Measurements from ENCODE around the gene MAST1.
A peak's percentile ranks its signal among the peaks of the same experiment; 100 is the strongest.

MAST1 gene

GRCh38 chr19:12918253-12918652, 79.9 kb downstream of the MAST1 start (continued):
- TF ChIP-seq ZNF26 (tag by site-specific recombination; IDR thresholded peaks at IDR 0.05) = no peak
- TF ChIP-seq ZXDB (tag by site-specific recombination; IDR thresholded peaks at IDR 0.05) = no peak

- Histone ChIP-seq H3K4me1 (ENCODE audit: control insufficient read depth, insufficient read depth, low read length) (no peaks in the 10 kb centered on the region), H3K27ac (ENCODE audit: extremely low read depth, low read depth, low read length) (no peak overlapping the region), H3K9me3 (ENCODE audit: control insufficient read depth, insufficient read depth, low read depth, low read length) (no peaks in the 10 kb centered on the region), H3K36me3 (ENCODE audit: control insufficient read depth in 2 of 2, insufficient read depth in 1 of 2, low read length in 2 of 2) (peaks cover 24 to 36% of the 10 kb centered on the region in 2 experiments; a peak in 2 of 3 replicates), H3K4me3 (ENCODE audit: low read depth, low read length) (no peak overlapping the region)
- ChIA-PET CTCF (interaction anchor here (0.6 to 1.4 kb wide), 3 partner anchors 12 to 44 kb away, joined by 3 to 7 read pairs (median 3); no protein-coding TSS in a partner anchor), POLR2A (interaction anchor here (1.9 to 3.0 kb wide), 2 partner anchors 12 to 30 kb away, joined by 12 to 18 read pairs; partner anchors contain the start of genes FARSA and GCDH)
- TF ChIP-seq ZNF140 (tag by site-specific recombination; IDR thresholded peaks at IDR 0.05) (no peak), KLF7 (tag by site-specific recombination; IDR thresholded peaks at IDR 0.05; ENCODE audit: borderline replicate concordance) (no peak), KLF9 (tag by site-specific recombination; IDR thresholded peaks at IDR 0.05; ENCODE audit: low read depth) (no peak), GLIS1 (tag by site-specific recombination; IDR thresholded peaks at IDR 0.05) (peak; percentile 33; the same call in 1 of the 2 replicates), ZNF121 (tag by site-specific recombination; IDR thresholded peaks at IDR 0.05) (peak; percentile 93), ZFHX2 (tag by site-specific recombination; conservative IDR thresholded peaks at IDR 0.05) (no peak), ZNF785 (tag by site-specific recombination; IDR thresholded peaks at IDR 0.05) (no peak), ZNF514 (tag by site-specific recombination; IDR thresholded peaks at IDR 0.05) (no peak), ZNF404 (tag by site-specific recombination; IDR thresholded peaks at IDR 0.05) (no peak), ELK4 (IDR thresholded peaks at IDR 0.05; ENCODE audit: borderline replicate concordance, low read depth, low read length) (no peak), ZNF596 (tag by site-specific recombination; IDR thresholded peaks at IDR 0.05) (no peak), ZNF311 (tag by site-specific recombination; IDR thresholded peaks at IDR 0.05; ENCODE audit: borderline replicate concordance) (no peak), ZNF16 (tag by site-specific recombination; IDR thresholded peaks at IDR 0.05; ENCODE audit: low read depth) (no peak), ZFP69B (tag by site-specific recombination; IDR thresholded peaks at IDR 0.05) (no peak), ZNF394 (tag by site-specific recombination; IDR thresholded peaks at IDR 0.05; ENCODE audit: borderline replicate concordance) (peak; percentile 27; the same call in 1 of the 2 replicates), ZNF692 (tag by site-specific recombination; IDR thresholded peaks at IDR 0.05) (no peak), ZNF664 (tag by site-specific recombination; IDR thresholded peaks at IDR 0.05) (0 out of 2 replicates have a peak, but pooled peaks have one; percentile 29), ZSCAN23 (tag by site-specific recombination; IDR thresholded peaks at IDR 0.05) (no peak), GFI1B (tag by site-specific recombination; IDR thresholded peaks at IDR 0.05) (no peak), ZNF133 (tag by site-specific recombination; IDR thresholded peaks at IDR 0.05) (no peak), ZNF585B (tag by site-specific recombination; IDR thresholded peaks at IDR 0.05) (no peak)
- TF ChIP-seq, protein P1, sequence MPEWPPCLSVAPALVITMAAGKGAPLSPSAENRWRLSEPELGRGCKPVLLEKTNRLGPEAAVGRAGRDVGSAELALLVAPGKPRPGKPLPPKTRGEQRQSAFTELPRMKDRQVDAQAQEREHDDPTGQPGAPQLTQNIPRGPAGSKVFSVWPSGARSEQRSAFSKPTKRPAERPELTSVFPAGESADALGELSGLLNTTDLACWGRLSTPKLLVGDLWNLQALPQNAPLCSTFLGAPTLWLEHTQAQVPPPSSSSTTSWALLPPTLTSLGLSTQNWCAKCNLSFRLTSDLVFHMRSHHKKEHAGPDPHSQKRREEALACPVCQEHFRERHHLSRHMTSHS (tag by site-specific recombination; IDR thresholded peaks at IDR 0.05) = no peak
These were observed 82.7 kb downstream of the MAST1 start for GRCh38 chr19:12921047-12921446.
